Panc1 (cell line): ENCODE results near the gene SMCHD1.

Experiments
- CTCF ChIP-seq: fragments of 450-650 bp; IDR thresholded peaks from 2 replicates; pipeline ENCODE4 v1.5.1; 2017; ENCODE audit warnings: mild to moderate bottlenecking
- POLR2AphosphoS5 ChIP-seq: IDR thresholded peaks from 2 replicates; pipeline ENCODE4 v1.6.1; 2012; ENCODE audit warnings: mild to moderate bottlenecking, low read depth, low read length, moderate library complexity
- REST ChIP-seq, 2 experiments: IDR thresholded peaks; 2 replicates each; pipeline ENCODE4 v1.6.1; 2011 to 2012; ENCODE audit warnings: low read depth in 2 of 2, control low read depth in 1 of 2, low read length in 1 of 2, mild to moderate bottlenecking in 1 of 2, moderate library complexity in 1 of 2; ENCODE audit not compliant: insufficient read depth in 1 of 2
- SIN3A ChIP-seq: IDR thresholded peaks from 2 replicates; pipeline ENCODE4 v1.6.1; 2012; ENCODE audit warnings: low read depth, mild to moderate bottlenecking, low read length, moderate library complexity, borderline replicate concordance; ENCODE audit not compliant: insufficient read depth
- TCF7L2 ChIP-seq: IDR thresholded peaks from 2 replicates; pipeline ENCODE4 v1.6.1; 2011; ENCODE audit warnings: mild to moderate bottlenecking, low read depth, low read length, inconsistent platforms

GRCh38 chr18:2845172-2845571 is 189.6 kb downstream of the SMCHD1 start:
- TF ChIP-seq CTCF (no peak), POLR2AphosphoS5 (no peak), SIN3A (no peak), REST (IDR thresholded peaks at IDR 0.05; ENCODE audit: insufficient read depth in 1 of 2, low read depth in 2 of 2, low read length in 1 of 2) (no peak), TCF7L2 (no peak)
